Keratinocyte (primary cell): ENCODE data around the gene LILRB1.
"Not testable (repeated sequence)": the region's sequence is repeated elsewhere in the genome, so short reads cannot be mapped to it uniquely, and the experiment has no call there.

Experiments used
- EZH2 ChIP-seq: IDR thresholded peaks from one replicate; pipeline ENCODE4 v1.6.1; 2012; ENCODE audit warnings: inconsistent platforms, mild to moderate bottlenecking, low read length, moderate library complexity
- TF ChIP-seq, protein P1 (sequence below), 3 experiments: IDR thresholded peaks in 1 of 3; conservative IDR thresholded peaks in 1 of 3; optimal IDR thresholded peaks in 1 of 3; 2 replicates in 2 of 3; 3 replicates in 1 of 3; pipeline versions ENCODE3 to v1.5.1; 2011; ENCODE audit warnings: low read length in 3 of 3, mild to moderate bottlenecking in 3 of 3, moderate library complexity in 2 of 3, control low read depth in 1 of 3, inconsistent platforms in 1 of 3; ENCODE audit not compliant: insufficient read depth in 2 of 3; ENCODE audit errors: extremely low read depth in 1 of 3

DNA sequence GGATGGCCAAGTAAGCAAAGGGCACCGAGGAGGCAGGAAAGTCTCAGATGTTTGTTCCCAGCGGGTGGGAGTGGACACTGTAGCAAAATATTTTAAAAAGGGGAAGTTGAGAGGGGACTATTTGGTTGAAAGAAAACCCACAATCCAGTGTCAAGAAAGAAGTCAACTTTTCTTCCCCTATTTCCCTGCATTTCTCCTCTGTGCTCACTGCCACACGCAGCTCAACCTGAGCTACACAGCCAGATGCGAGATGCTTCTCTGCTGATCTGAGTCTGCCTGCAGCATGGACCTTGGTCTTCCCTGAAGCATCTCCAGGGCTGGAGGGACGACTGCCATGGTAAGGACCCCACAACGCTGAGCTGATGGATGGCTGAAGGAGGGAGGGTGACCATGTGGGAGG is 36.8 kb upstream of the LILRB1 start, which contains the start of gene LILRA1:
- not testable (repeated sequence) for TF ChIP-seq EZH2
- TF ChIP-seq, protein P1, sequence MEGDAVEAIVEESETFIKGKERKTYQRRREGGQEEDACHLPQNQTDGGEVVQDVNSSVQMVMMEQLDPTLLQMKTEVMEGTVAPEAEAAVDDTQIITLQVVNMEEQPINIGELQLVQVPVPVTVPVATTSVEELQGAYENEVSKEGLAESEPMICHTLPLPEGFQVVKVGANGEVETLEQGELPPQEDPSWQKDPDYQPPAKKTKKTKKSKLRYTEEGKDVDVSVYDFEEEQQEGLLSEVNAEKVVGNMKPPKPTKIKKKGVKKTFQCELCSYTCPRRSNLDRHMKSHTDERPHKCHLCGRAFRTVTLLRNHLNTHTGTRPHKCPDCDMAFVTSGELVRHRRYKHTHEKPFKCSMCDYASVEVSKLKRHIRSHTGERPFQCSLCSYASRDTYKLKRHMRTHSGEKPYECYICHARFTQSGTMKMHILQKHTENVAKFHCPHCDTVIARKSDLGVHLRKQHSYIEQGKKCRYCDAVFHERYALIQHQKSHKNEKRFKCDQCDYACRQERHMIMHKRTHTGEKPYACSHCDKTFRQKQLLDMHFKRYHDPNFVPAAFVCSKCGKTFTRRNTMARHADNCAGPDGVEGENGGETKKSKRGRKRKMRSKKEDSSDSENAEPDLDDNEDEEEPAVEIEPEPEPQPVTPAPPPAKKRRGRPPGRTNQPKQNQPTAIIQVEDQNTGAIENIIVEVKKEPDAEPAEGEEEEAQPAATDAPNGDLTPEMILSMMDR (optimal IDR thresholded peaks at IDR 0.05 in 1 of 3, IDR thresholded peaks at IDR 0.05 in 1 of 3, conservative IDR thresholded peaks at IDR 0.05 in 1 of 3; ENCODE audit: extremely low read depth in 1 of 3, insufficient read depth in 2 of 3, low read length in 3 of 3) = not testable (repeated sequence)
